Epithelial cell of esophagus (primary cell): ENCODE results near the gene DNAJC12.

ENCODE experiments used
- DNase-seq: peaks from one replicate; pipeline ENCODE4 v3.0.0; 2010; ENCODE audit warnings: low read depth
- H3K4me3 ChIP-seq: 2 replicates; pipeline ENCODE4 v1.5.1; 2011; ENCODE audit warnings: mild to moderate bottlenecking, low read length, control low read depth
- CTCF ChIP-seq: IDR thresholded peaks from 2 replicates; pipeline ENCODE4 v1.5.1; 2011; ENCODE audit warnings: low read depth, mild to moderate bottlenecking, low read length, control low read depth, inconsistent platforms; ENCODE audit not compliant: insufficient read depth; ENCODE audit errors: missing control alignments

The DNAJC12 gene

GRCh38 chr10:67818323-67818722 is 19.7 kb downstream of the DNAJC12 start:
- DNase-seq = peak; percentile 86
- TF ChIP-seq CTCF = no peak
- H3K4me3 ChIP-seq = no peak overlapping the region

GRCh38 chr10:67816719-67817118 is 21.3 kb downstream of the DNAJC12 start:
- no peak overlapping the region for H3K4me3 ChIP-seq
- TF ChIP-seq CTCF = no peak
- DNase-seq = no peak

- H3K4me3 ChIP-seq = no peak overlapping the region
- peak; percentile 48 for DNase-seq
- no peak for TF ChIP-seq CTCF
These were observed 22.4 kb downstream of the DNAJC12 start for GRCh38 chr10:67815571-67816059.

- TF ChIP-seq CTCF = no peak
- no peak for DNase-seq
- H3K4me3 ChIP-seq = no peak overlapping the region
These were observed 26.0 kb downstream of the DNAJC12 start for GRCh38 chr10:67812007-67812406.

- DNase-seq = no peak
- no peak for TF ChIP-seq CTCF
- no peak overlapping the region for H3K4me3 ChIP-seq
These were observed 28.9 kb downstream of the DNAJC12 start for GRCh38 chr10:67809107-67809506.

- DNase-seq = no peak
- H3K4me3 ChIP-seq = no peak overlapping the region
- TF ChIP-seq CTCF = no peak
These were observed 29.3 kb downstream of the DNAJC12 start for GRCh38 chr10:67808704-67809103.

- TF ChIP-seq CTCF = no peak
- H3K4me3 ChIP-seq = no peak overlapping the region
- DNase-seq = no peak
These were observed 30.0 kb downstream of the DNAJC12 start for GRCh38 chr10:67807855-67808456.
